Measurements from ENCODE around the gene LMF2. TPM values are rescaled to one million over a fixed set of nuclear protein-coding genes. Genes with fewer than 3 reads are reported as not detected.
A peak's percentile ranks its signal among the peaks of the same experiment; 100 is the strongest.

Gene LMF2
- polyA plus RNA-seq, 1 experiment, result 111 TPM

DNA sequence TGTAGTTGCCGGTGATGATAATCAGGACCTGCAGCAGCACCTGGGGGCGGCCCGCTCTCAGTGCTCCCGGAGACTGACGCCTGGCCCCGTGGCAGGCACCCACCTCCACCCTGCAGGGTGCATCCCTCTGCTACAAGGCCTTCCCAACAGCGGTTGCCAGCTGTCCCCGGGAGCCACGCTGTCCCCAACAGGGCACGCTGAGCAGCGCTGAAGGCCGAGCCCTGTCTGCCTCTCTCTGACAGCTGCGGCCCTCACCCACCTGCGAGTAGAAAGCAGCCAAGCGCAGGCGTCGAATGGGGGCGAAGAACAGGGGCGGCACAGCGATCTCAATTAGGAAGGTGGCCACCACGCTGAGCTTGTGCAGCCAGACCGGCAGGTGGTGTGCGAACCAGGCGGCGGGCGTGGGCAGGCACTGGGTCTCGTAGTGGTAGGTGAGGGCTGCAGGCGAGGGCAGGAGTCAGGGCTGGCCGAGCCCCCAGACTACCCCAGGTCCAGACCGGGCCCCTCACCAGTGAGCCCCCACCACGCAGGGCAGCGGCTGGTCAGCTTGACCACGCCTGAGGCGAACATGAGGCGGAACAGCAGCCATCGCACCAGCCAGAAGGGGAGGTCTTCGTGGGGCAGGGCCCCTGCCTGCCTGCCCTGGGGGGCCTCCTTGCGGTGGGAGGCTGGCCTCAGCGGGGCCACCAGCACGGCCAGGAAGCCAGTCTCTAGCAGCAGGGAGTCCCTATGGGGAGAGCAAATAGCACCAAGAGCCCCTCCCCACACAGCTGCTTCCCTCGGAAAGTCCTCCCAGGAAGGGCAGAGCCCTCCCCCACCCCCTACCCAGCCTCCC is 1.5 kb downstream of the LMF2 start:
- peak overlapping the region; percentile 99 for H3K4me3 ChIP-seq (ENCODE audit: low read depth, low read length)
- no peaks in the 10 kb centered on the region for H3K27me3 ChIP-seq (ENCODE audit: control insufficient read depth, insufficient read depth, low read length)
- TF ChIP-seq, protein P1, sequence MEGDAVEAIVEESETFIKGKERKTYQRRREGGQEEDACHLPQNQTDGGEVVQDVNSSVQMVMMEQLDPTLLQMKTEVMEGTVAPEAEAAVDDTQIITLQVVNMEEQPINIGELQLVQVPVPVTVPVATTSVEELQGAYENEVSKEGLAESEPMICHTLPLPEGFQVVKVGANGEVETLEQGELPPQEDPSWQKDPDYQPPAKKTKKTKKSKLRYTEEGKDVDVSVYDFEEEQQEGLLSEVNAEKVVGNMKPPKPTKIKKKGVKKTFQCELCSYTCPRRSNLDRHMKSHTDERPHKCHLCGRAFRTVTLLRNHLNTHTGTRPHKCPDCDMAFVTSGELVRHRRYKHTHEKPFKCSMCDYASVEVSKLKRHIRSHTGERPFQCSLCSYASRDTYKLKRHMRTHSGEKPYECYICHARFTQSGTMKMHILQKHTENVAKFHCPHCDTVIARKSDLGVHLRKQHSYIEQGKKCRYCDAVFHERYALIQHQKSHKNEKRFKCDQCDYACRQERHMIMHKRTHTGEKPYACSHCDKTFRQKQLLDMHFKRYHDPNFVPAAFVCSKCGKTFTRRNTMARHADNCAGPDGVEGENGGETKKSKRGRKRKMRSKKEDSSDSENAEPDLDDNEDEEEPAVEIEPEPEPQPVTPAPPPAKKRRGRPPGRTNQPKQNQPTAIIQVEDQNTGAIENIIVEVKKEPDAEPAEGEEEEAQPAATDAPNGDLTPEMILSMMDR (IDR thresholded peaks at IDR 0.05; ENCODE audit: insufficient read depth, low read depth, low read length), result no peak
- peaks cover 27% of the 10 kb centered on the region for H3K36me3 ChIP-seq (ENCODE audit: control insufficient read depth, insufficient read depth, low read length)
- no peak for DNase-seq (ENCODE audit: low read depth)
- CTCF ChIA-PET, result interaction anchor here (3.1 kb wide), 1 partner anchor 9 kb away, joined by 13 read pairs; no protein-coding TSS in a partner anchor
- POLR2A ChIA-PET, result no interaction called here

DNA sequence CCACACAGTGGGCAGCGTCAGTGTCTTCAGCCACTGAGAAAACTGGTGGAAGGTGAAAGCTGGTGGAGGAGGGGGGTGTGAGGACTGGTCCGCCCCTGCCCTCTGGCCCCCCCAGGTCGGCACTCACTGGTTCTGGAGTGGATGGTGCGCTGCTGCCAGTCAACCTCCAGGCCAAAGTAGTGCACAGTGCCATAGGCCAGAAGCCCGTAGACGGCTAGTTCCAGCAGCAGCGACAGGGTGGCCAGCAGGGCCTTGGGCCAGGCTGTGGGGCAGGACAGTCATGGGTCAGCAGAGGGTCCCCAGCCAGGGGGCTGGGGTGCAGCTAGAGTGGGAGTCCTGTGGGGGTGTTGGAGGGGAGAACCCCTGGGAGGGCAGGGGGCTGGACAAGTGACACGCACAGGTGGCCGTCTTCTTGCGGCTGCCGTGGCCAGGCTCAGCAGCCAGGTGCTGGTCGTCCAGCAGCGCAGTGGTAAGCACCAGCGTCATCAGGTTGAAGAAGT is 2.2 kb downstream of the LMF2 start:
- no peak for DNase-seq (ENCODE audit: low read depth)
- ChIA-PET POLR2A (no interaction called here), CTCF (interaction anchor here (3.1 kb wide), 1 partner anchor 8 kb away, joined by 13 read pairs; no protein-coding TSS in a partner anchor)
- Histone ChIP-seq H3K36me3 (ENCODE audit: control insufficient read depth, insufficient read depth, low read length) (peaks cover 27% of the 10 kb centered on the region), H3K27me3 (ENCODE audit: control insufficient read depth, insufficient read depth, low read length) (no peaks in the 10 kb centered on the region), H3K4me3 (ENCODE audit: low read depth, low read length) (no peak overlapping the region)
- TF ChIP-seq, protein P1 (IDR thresholded peaks at IDR 0.05; ENCODE audit: insufficient read depth, low read depth, low read length), result no peak

DNA sequence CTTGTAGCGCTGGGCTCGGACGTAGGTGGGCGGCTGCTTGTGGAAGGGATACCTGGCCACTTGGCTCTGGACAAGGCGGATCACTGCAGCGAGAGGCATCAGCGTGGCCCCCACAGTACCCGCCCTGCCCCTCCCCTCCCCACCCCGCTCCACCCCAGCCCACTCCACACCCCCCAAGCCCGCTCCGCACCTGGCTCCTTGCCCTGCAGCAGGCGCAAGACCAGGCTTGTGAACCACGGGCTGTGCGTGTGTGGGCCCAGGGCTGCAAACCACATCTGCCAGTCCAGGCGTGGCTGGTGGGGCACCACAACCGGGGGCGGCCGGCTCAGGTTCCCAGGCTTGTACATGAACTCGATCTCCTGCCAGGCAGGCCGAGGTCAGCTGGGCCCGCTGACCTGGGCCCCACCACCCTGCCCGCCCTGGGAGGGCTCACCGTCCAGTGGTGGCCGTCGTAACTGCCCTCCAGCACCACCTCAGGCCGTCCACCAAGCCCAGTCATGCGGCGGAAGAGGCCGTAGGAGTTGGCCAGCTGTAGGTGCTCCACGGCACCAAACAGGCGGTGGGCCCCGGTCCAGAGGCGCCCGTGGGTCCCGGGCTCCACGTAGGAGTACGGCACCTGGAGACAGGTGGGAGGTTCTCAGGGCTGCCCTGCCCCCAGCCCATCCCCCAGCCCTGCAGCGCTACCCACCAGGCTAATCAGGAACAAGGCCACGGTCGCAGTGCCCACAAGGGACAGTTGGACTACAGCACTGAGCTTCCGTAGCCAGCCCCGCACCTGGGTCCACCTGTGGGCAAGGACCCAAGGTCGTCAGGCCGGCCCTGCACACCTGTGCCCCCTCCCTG is 2.9 kb downstream of the LMF2 start:
- TF ChIP-seq, protein P1 (IDR thresholded peaks at IDR 0.05; ENCODE audit: insufficient read depth, low read depth, low read length), result no peak
- CTCF ChIA-PET, result no interaction called here
- no peaks in the 10 kb centered on the region for H3K27me3 ChIP-seq (ENCODE audit: control insufficient read depth, insufficient read depth, low read length)
- POLR2A ChIA-PET, result no interaction called here
- no peak overlapping the region for H3K4me3 ChIP-seq (ENCODE audit: low read depth, low read length)
- H3K36me3 ChIP-seq (ENCODE audit: control insufficient read depth, insufficient read depth, low read length), result peaks cover 27% of the 10 kb centered on the region
- no peak for DNase-seq (ENCODE audit: low read depth)

DNA sequence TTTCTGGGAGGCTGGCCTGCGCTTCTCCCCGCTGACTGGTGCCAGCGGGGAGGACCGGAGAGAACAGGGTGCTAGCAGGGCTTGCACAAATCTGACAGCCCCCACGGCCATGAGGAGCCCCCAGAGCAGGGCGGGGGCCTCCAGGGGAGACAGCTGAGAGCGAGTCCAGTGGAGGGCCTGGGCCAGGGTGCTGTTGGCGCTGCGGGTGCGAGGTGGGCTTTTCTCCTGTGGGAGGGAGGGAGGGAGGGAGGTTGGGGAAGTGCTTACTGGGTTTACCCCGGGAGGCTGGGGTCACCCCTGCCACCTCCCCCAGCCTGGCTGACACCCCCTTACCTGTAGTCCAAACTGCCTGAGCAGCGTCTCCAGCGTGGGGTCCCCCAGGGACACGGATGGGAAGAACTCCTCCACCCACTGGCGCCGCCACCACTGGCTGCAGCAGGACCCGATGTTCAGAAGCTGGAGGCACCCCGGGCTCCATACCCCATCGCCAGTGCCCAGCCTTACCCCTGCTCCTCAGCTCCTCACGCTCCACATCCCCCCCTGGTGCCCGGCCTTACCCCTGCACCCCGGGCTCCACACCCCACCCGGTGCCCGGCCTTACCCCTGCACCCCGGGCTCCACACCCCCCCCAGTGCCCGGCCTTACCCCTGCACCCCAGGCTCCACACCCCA is 3.9 kb downstream of the LMF2 start:
- DNase-seq (ENCODE audit: low read depth), result no peak
- TF ChIP-seq, protein P1 (IDR thresholded peaks at IDR 0.05; ENCODE audit: insufficient read depth, low read depth, low read length), result no peak
- no peaks in the 10 kb centered on the region for H3K27me3 ChIP-seq (ENCODE audit: control insufficient read depth, insufficient read depth, low read length)
- CTCF ChIA-PET, result interaction anchor here (1.0 kb wide), 1 partner anchor 66 kb away, joined by 3 read pairs; no protein-coding TSS in a partner anchor
- POLR2A ChIA-PET, result no interaction called here
- no peak overlapping the region for H3K4me3 ChIP-seq (ENCODE audit: low read depth, low read length)
- peaks cover 27% of the 10 kb centered on the region for H3K36me3 ChIP-seq (ENCODE audit: control insufficient read depth, insufficient read depth, low read length)

Data from BJ (cell line).